A673 (cell line): Measurements from ENCODE around the gene COMMD8. TPM values are rescaled to one million over a fixed set of nuclear protein-coding genes. Genes with fewer than 3 reads are reported as not detected.

ENCODE experiments used
- BruUV-seq: library from RNA; stranded (reverse); fragments of 400-500 nt; replicated peaks from 2 replicates; lab custom pipeline; 2021; lab: Mats Ljungman, UMichigan
- CTCF ChIA-PET: fragments of 300-600 bp; sonication (Branson Sonifier 250); formaldehyde crosslinking; loops from one replicate; lab custom pipeline; 2022; ENCODE audit warnings: antibody characterized with exemption; lab: Charles Lee
- POLR2A ChIA-PET: fragments of 300-600 bp; sonication (Branson Sonifier 250); formaldehyde crosslinking; loops from one replicate; lab custom pipeline; 2022; ENCODE audit warnings: antibody characterized with exemption; ENCODE audit not compliant: low non-redundant PET; lab: Charles Lee
- DNase-seq: peaks from one replicate; pipeline ENCODE4 v3.0.0-alpha.2; 2015; ENCODE audit warnings: low spot score
- H3K27ac ChIP-seq: fragments of 200-600 bp; sonication (generic); 2 replicates; pipeline ENCODE4 v1.5.1; 2016; ENCODE audit warnings: mixed run types, low read depth, mild to moderate bottlenecking, mixed read lengths, antibody characterized with exemption, low read length; ENCODE audit not compliant: poor library complexity, severe bottlenecking
- H3K27me3 ChIP-seq: fragments of 200-600 bp; sonication (generic); replicated peaks from 2 replicates; pipeline ENCODE4 v1.6.1; 2017; ENCODE audit warnings: mixed run types, low read depth, mild to moderate bottlenecking, mixed read lengths, antibody characterized with exemption, low read length; ENCODE audit not compliant: insufficient read depth, poor library complexity
- H3K36me3 ChIP-seq: fragments of 200-600 bp; sonication (generic); 2 replicates; pipeline ENCODE4 v1.6.1; 2016; ENCODE audit warnings: mixed run types, mild to moderate bottlenecking, mixed read lengths, antibody characterized with exemption, low read length; ENCODE audit not compliant: insufficient read depth, poor library complexity, severe bottlenecking
- H3K4me1 ChIP-seq: fragments of 200-600 bp; sonication (generic); 2 replicates; pipeline ENCODE4 v1.6.1; 2017; ENCODE audit warnings: mixed run types, mild to moderate bottlenecking, mixed read lengths, antibody characterized with exemption, low read length; ENCODE audit not compliant: insufficient read depth, poor library complexity, severe bottlenecking
- H3K4me3 ChIP-seq: fragments of 200-600 bp; sonication (generic); 2 replicates; pipeline ENCODE4 v1.5.1; 2016; ENCODE audit warnings: low read depth, mixed run types, mild to moderate bottlenecking, mixed read lengths, low read length; ENCODE audit not compliant: poor library complexity, severe bottlenecking
- H3K9me3 ChIP-seq: fragments of 200-600 bp; sonication (generic); 2 replicates; pipeline ENCODE4 v1.6.1; 2016; ENCODE audit warnings: mixed run types, low read depth, mild to moderate bottlenecking, mixed read lengths, antibody characterized with exemption, low read length; ENCODE audit not compliant: poor library complexity, severe bottlenecking
- EZH2 ChIP-seq: fragments of 200-600 bp; sonication (generic); IDR thresholded peaks from 2 replicates; pipeline ENCODE4 v1.6.1; 2017; ENCODE audit warnings: borderline replicate concordance, low read depth, mild to moderate bottlenecking, mixed read lengths, antibody characterized with exemption, low read length; ENCODE audit not compliant: poor library complexity, severe bottlenecking
- intact Hi-C: fragments of 100-400 bp; cut with micrococcal nuclease; formaldehyde crosslinking; loops from one replicate; pipeline ENCODE4 v1.10.0; 2022; ENCODE audit not compliant: unreplicated experiment
- total RNA-seq: library from RNA; stranded (reverse); gene quantifications from 2 replicates; pipeline ENCODE4 v1.2.3, GENCODE V29; 2021
- TF ChIP-seq, protein P1 (sequence below): fragments of 300-800, 200-600 bp; sonication (generic); conservative IDR thresholded peaks from 2 replicates; pipeline ENCODE4 v1.5.1; 2017; ENCODE audit warnings: low read depth, mild to moderate bottlenecking, antibody characterized with exemption, low read length, moderate library complexity, mixed read lengths

Gene COMMD8
- total RNA-seq, 1 experiment from 2014 or later, result 26.4 TPM

DNA sequence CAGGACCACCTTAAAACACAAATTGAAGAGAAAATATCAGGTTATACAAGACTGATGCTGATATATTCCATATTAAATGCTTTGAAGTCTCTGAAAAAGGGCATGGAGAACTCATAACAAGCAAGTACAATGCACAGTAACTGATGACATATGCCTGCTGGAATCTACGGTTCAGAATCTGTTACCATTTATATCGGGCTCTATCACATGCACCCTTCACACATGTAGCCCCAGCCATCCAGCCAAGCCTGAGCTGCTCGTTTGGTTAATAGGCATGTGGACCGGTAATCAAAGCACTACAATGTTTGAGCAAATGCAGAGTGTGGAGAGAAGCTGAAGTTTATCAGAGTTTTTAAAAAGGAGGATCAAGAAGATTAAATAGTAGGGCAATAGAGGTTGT lies 11.8 kb downstream of the COMMD8 start:
- ChIA-PET POLR2A (no interaction called here), CTCF (no interaction called here)
- H3K4me3 ChIP-seq, result no peak overlapping the region
- no peak overlapping the region for H3K27ac ChIP-seq
- no peaks in the 10 kb centered on the region for H3K27me3 ChIP-seq
- no peaks in the 10 kb centered on the region for H3K9me3 ChIP-seq
- no peak for DNase-seq
- intact Hi-C loops, result no loop called here
- H3K4me1 ChIP-seq, result no peaks in the 10 kb centered on the region
- TF ChIP-seq, protein P1, sequence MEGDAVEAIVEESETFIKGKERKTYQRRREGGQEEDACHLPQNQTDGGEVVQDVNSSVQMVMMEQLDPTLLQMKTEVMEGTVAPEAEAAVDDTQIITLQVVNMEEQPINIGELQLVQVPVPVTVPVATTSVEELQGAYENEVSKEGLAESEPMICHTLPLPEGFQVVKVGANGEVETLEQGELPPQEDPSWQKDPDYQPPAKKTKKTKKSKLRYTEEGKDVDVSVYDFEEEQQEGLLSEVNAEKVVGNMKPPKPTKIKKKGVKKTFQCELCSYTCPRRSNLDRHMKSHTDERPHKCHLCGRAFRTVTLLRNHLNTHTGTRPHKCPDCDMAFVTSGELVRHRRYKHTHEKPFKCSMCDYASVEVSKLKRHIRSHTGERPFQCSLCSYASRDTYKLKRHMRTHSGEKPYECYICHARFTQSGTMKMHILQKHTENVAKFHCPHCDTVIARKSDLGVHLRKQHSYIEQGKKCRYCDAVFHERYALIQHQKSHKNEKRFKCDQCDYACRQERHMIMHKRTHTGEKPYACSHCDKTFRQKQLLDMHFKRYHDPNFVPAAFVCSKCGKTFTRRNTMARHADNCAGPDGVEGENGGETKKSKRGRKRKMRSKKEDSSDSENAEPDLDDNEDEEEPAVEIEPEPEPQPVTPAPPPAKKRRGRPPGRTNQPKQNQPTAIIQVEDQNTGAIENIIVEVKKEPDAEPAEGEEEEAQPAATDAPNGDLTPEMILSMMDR, result no peak
- TF ChIP-seq EZH2, result no peak
- no TSS peak for BruUV-seq
- no peaks in the 10 kb centered on the region for H3K36me3 ChIP-seq

DNA sequence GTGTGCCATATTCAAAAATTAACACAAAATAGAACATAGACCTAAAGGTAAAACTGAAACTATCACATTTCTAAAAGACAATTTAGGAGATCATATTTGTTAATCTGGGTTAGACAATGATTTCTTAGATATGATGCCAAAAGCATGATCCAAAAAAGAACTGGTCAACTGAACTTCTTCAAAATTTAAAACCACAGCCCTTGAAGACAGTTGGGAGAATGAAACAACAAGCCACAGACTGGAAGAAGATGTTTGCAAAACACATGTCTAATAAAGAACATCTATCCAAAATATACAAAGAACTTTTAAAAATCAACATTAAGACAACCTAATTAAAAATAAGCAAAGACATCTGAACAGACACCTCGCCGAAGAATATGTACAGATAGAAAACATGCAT lies 19.5 kb downstream of the COMMD8 start:
- Histone ChIP-seq H3K36me3 (no peaks in the 10 kb centered on the region), H3K4me3 (no peak overlapping the region), H3K9me3 (no peaks in the 10 kb centered on the region), H3K4me1 (no peaks in the 10 kb centered on the region), H3K27me3 (no peaks in the 10 kb centered on the region), H3K27ac (no peak overlapping the region)
- intact Hi-C loops, result no loop called here
- POLR2A ChIA-PET, result no interaction called here
- TF ChIP-seq, protein P1, result no peak
- no peak for TF ChIP-seq EZH2
- no peak for DNase-seq
- BruUV-seq, result no TSS peak
- CTCF ChIA-PET, result no interaction called here

DNA sequence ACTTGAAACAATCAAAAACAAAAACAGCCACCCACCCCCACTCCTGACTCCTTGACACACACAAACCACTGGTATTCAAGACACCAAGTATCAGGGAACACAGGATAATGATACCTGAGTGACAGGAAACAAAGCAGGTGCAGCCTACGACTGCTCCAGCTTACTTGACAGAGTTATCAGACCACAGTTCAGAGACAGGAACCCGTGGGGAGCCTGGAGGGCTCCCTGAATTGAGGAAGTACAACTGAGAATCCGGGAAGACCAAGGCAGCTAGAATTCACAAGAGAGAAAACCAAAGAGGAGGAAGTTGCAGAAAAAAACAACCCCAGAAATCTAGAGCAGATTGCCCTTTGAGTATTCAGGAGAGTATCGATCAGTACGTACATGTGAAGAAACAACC lies 20.5 kb downstream of the COMMD8 start:
- POLR2A ChIA-PET, result no interaction called here
- Histone ChIP-seq H3K27me3 (no peaks in the 10 kb centered on the region), H3K9me3 (no peaks in the 10 kb centered on the region), H3K4me1 (no peaks in the 10 kb centered on the region), H3K4me3 (no peak overlapping the region), H3K27ac (no peak overlapping the region), H3K36me3 (no peaks in the 10 kb centered on the region)
- no TSS peak for BruUV-seq
- no peak for DNase-seq
- CTCF ChIA-PET, result no interaction called here
- intact Hi-C loops, result no loop called here
- no peak for TF ChIP-seq EZH2
- TF ChIP-seq, protein P1, result no peak
